Fibroblast of the aortic adventitia (primary cell): ENCODE data around the gene YPEL1. TPM values are rescaled to one million over a fixed set of nuclear protein-coding genes. Genes with fewer than 3 reads are reported as not detected.
"Not testable (repeated sequence)": the region's sequence is repeated elsewhere in the genome, so short reads cannot be mapped to it uniquely, and the experiment has no call there.

Experiments used
- DNase-seq: peaks from one replicate; pipeline ENCODE4 v3.0.0-alpha.2; 2010; ENCODE audit warnings: low read depth
- H3K4me3 ChIP-seq: 2 replicates; pipeline ENCODE4 v1.5.1; 2011; ENCODE audit warnings: low read depth, mild to moderate bottlenecking, control low read depth, low read length, moderate library complexity
- CTCF ChIP-seq: IDR thresholded peaks from 2 replicates; pipeline ENCODE4 v1.5.1; 2011; ENCODE audit warnings: mild to moderate bottlenecking, low read length, control low read depth, inconsistent platforms; ENCODE audit not compliant: insufficient read depth
- total RNA-seq: library from RNA; depleted of rRNA; stranded (reverse); fragments of >200 nt; gene quantifications from 2 replicates; pipeline ENCODE4 v1.2.3, GENCODE V29; 2012; ENCODE audit warnings: low replicate concordance

The YPEL1 gene
- total RNA-seq, 1 donor: 1.3 TPM

- TF ChIP-seq CTCF: no peak
- no peak for DNase-seq
- H3K4me3 ChIP-seq: no peak overlapping the region
Observed at GRCh38 chr22:21693999-21694341, 41.6 kb downstream of the YPEL1 start.

GRCh38 chr22:21693333-21693998 is 42.1 kb downstream of the YPEL1 start:
- no peak overlapping the region for H3K4me3 ChIP-seq
- DNase-seq: no peak
- TF ChIP-seq CTCF: no peak

- not testable (repeated sequence) for H3K4me3 ChIP-seq, DNase-seq
Observed at GRCh38 chr22:21692856-21693255, 42.7 kb downstream of the YPEL1 start.

GRCh38 chr22:21691816-21692215 is 43.8 kb downstream of the YPEL1 start:
- H3K4me3 ChIP-seq: no peak overlapping the region
- TF ChIP-seq CTCF: no peak
- DNase-seq: no peak

GRCh38 chr22:21690401-21690801 is 45.2 kb downstream of the YPEL1 start:
- TF ChIP-seq CTCF: no peak

GRCh38 chr22:21688706-21689381 is 46.8 kb downstream of the YPEL1 start:
- DNase-seq: no peak
- H3K4me3 ChIP-seq: no peak overlapping the region

More at GRCh38 chr22:21690401-21690801, 45.2 kb downstream of the YPEL1 start:
- no peak overlapping the region for H3K4me3 ChIP-seq
- DNase-seq: no peak

More at GRCh38 chr22:21688706-21689381, 46.8 kb downstream of the YPEL1 start:
- TF ChIP-seq CTCF: no peak
